ENCODE measurements around the gene CMIP. TPM values are rescaled to one million over a fixed set of nuclear protein-coding genes. Genes with fewer than 3 reads are reported as not detected.
A peak's percentile ranks its signal among the peaks of the same experiment; 100 is the strongest.

The CMIP gene
- total RNA-seq, 1 experiment from 2014 or later: 12.7 TPM

- no peaks in the 10 kb centered on the region for H3K27me3 ChIP-seq (ENCODE audit: low read length)
- H3K27ac ChIP-seq (ENCODE audit: low read length): no peak overlapping the region
- no peaks in the 10 kb centered on the region for H3K79me2 ChIP-seq (ENCODE audit: low read length)
- no peak for DNase-seq
- H3K4me1 ChIP-seq (ENCODE audit: low read length): peaks cover 25% of the 10 kb centered on the region
- no peaks in the 10 kb centered on the region for H3K36me3 ChIP-seq (ENCODE audit: insufficient read depth, low read length)
- H4K20me1 ChIP-seq (ENCODE audit: insufficient read depth, low read depth, low read length): peaks cover 25% of the 10 kb centered on the region; the same call in 1 of the 2 replicates
- no peaks in the 10 kb centered on the region for H3K9me3 ChIP-seq (ENCODE audit: low read length)
- no peaks in the 10 kb centered on the region for H3K9me2 ChIP-seq (replicated peaks; ENCODE audit: insufficient read depth, low read length)
- no peak overlapping the region for H3K9ac ChIP-seq (ENCODE audit: low read length)
- no peak overlapping the region for H3K4me2 ChIP-seq (ENCODE audit: low read depth, low read length, poor library complexity, severe bottlenecking)
- no peak overlapping the region for H2AFZ ChIP-seq (ENCODE audit: low read length)
- no peak overlapping the region for H3K4me3 ChIP-seq (ENCODE audit: low read length)
Measured at GRCh38 chr16:81624403-81624759, 179.8 kb downstream of the CMIP start.

DNA sequence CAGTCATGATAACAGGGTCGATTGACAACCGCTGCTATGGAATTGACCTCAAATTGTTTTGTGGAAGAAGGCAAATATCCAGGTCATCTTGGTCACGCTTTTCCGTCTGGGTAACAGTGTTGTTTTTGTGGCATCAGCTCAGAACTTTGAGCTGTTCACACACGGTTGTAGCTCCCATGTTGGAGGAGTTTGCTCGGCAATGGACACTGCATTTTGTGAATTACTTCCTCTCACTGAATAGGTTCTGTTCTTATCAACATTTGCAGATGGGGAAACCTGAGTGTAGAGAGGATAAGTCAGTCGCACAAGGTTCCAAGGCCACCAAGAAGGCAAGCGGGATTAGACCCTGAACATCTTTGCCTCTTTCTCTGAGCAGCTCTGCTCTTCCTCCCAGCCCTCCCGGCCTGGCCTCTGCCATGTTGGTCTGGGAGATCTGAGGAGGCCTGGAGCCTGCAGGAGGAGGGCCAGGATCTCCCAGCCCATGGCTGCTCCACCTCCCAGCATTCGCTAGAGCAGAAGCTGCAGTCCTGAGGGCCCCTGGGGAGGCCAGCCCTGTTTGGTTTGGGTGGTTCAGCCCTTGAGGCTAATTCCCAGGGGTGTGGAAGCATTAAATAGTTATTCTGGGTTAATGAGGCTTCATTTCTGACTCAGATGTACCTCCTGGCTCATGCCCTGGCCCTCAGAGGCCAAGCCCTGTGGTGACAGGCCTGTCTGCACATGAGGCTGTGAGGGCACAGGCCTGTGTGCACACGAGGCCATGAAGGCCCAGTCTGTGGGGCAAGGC is 180.3 kb downstream of the CMIP start:
- Histone ChIP-seq H3K36me3 (ENCODE audit: insufficient read depth, low read length) (no peaks in the 10 kb centered on the region), H2AFZ (ENCODE audit: low read length) (no peak overlapping the region), H3K9me2 (replicated peaks; ENCODE audit: insufficient read depth, low read length) (no peaks in the 10 kb centered on the region), H3K79me2 (ENCODE audit: low read length) (no peaks in the 10 kb centered on the region), H3K4me3 (ENCODE audit: low read length) (no peak overlapping the region), H3K27ac (ENCODE audit: low read length) (no peak overlapping the region), H3K9ac (ENCODE audit: low read length) (no peak overlapping the region), H3K4me1 (ENCODE audit: low read length) (peaks cover 25% of the 10 kb centered on the region), H3K9me3 (ENCODE audit: low read length) (no peaks in the 10 kb centered on the region), H3K27me3 (ENCODE audit: low read length) (no peaks in the 10 kb centered on the region), H3K4me2 (ENCODE audit: low read depth, low read length, poor library complexity, severe bottlenecking) (peak overlapping the region; percentile 31), H4K20me1 (ENCODE audit: insufficient read depth, low read depth, low read length) (peaks cover 28% of the 10 kb centered on the region; the same call in 1 of the 2 replicates)
- DNase-seq: peak; percentile 88

DNA sequence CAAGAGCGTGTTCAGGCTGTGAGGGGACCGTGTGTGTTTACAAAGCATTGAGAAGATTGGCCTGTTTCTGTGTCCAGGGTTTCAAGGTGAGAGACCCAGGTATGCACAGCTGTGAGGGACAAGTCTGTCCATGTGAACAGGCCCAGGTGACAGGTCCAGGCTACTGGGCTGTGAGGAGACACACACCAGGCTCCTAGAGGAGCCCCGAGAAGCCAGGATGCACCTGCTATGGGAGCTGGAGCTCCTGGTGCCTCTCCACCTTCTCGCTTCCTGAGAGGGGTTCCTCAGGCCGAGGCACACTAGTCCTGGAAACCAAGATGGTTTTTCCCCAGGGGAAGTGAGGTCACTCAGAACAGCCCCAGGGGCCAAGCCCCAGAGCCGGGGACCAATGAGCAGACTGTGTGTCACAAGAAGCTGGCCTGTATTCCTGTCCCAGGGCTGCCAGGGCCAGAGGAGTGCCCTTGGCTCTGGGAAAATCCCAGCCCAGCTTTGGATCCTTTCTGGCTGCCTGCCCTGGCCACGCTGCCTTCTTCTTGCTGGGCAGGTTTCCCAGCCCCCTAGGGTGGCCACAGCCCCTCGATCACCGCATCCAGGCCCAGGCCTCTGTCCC is 181.0 kb downstream of the CMIP start:
- H3K4me1 ChIP-seq (ENCODE audit: low read length): peaks cover 25% of the 10 kb centered on the region
- DNase-seq: peak; percentile 49
- no peaks in the 10 kb centered on the region for H3K27me3 ChIP-seq (ENCODE audit: low read length)
- no peaks in the 10 kb centered on the region for H3K9me2 ChIP-seq (replicated peaks; ENCODE audit: insufficient read depth, low read length)
- H3K4me3 ChIP-seq (ENCODE audit: low read length): no peak overlapping the region
- no peak overlapping the region for H2AFZ ChIP-seq (ENCODE audit: low read length)
- H3K4me2 ChIP-seq (ENCODE audit: low read depth, low read length, poor library complexity, severe bottlenecking): peak overlapping the region; percentile 31
- no peaks in the 10 kb centered on the region for H3K79me2 ChIP-seq (ENCODE audit: low read length)
- H3K27ac ChIP-seq (ENCODE audit: low read length): no peak overlapping the region
- peaks cover 29% of the 10 kb centered on the region; the same call in 1 of the 2 replicates for H4K20me1 ChIP-seq (ENCODE audit: insufficient read depth, low read depth, low read length)
- no peaks in the 10 kb centered on the region for H3K36me3 ChIP-seq (ENCODE audit: insufficient read depth, low read length)
- H3K9me3 ChIP-seq (ENCODE audit: low read length): no peaks in the 10 kb centered on the region
- no peak overlapping the region for H3K9ac ChIP-seq (ENCODE audit: low read length)

DNA sequence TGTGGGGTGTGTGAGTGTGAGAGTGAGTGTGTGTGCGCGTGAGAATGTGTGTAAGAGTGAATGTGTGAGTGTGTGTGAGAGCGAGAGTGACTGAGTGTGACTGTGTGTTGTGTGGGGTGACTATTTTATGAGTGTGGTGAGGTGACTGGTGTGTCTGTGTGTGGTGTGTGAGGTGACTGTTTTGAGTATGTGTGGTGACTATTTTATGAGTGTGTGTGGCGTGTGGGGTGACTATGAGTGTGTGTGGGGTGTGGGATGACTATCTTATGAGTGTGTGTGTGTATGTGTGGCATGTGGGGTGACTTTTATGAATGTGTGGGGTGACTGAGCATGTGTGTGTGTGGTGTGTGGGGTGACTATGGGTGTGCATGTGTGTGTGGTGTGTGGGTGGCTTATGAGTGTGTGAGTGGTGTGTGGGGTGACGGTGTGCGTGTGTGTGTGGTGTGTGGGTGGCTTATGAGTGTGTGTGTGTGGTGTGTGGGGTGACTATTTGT is 181.6 kb downstream of the CMIP start:
- H3K4me2 ChIP-seq (ENCODE audit: low read depth, low read length, poor library complexity, severe bottlenecking): peak overlapping the region; percentile 31
- no peak overlapping the region for H2AFZ ChIP-seq (ENCODE audit: low read length)
- no peaks in the 10 kb centered on the region for H3K9me3 ChIP-seq (ENCODE audit: low read length)
- peaks cover 29% of the 10 kb centered on the region; the same call in 1 of the 2 replicates for H4K20me1 ChIP-seq (ENCODE audit: insufficient read depth, low read depth, low read length)
- no peaks in the 10 kb centered on the region for H3K27me3 ChIP-seq (ENCODE audit: low read length)
- peaks cover 25% of the 10 kb centered on the region for H3K4me1 ChIP-seq (ENCODE audit: low read length)
- H3K9me2 ChIP-seq (replicated peaks; ENCODE audit: insufficient read depth, low read length): no peaks in the 10 kb centered on the region
- no peaks in the 10 kb centered on the region for H3K79me2 ChIP-seq (ENCODE audit: low read length)
- no peak overlapping the region for H3K27ac ChIP-seq (ENCODE audit: low read length)
- no peak for DNase-seq
- H3K9ac ChIP-seq (ENCODE audit: low read length): no peak overlapping the region
- H3K36me3 ChIP-seq (ENCODE audit: insufficient read depth, low read length): no peaks in the 10 kb centered on the region
- no peak overlapping the region for H3K4me3 ChIP-seq (ENCODE audit: low read length)

GRCh38 chr16:81627024-81627423 is 182.4 kb downstream of the CMIP start:
- no peak overlapping the region for H3K9ac ChIP-seq (ENCODE audit: low read length)
- no peaks in the 10 kb centered on the region for H3K27me3 ChIP-seq (ENCODE audit: low read length)
- H3K4me3 ChIP-seq (ENCODE audit: low read length): no peak overlapping the region
- H3K36me3 ChIP-seq (ENCODE audit: insufficient read depth, low read length): no peaks in the 10 kb centered on the region
- H3K79me2 ChIP-seq (ENCODE audit: low read length): no peaks in the 10 kb centered on the region
- no peaks in the 10 kb centered on the region for H3K9me3 ChIP-seq (ENCODE audit: low read length)
- H3K4me2 ChIP-seq (ENCODE audit: low read depth, low read length, poor library complexity, severe bottlenecking): no peak overlapping the region
- H3K4me1 ChIP-seq (ENCODE audit: low read length): peaks cover 25% of the 10 kb centered on the region
- H4K20me1 ChIP-seq (ENCODE audit: insufficient read depth, low read depth, low read length): peaks cover 29% of the 10 kb centered on the region; the same call in 1 of the 2 replicates
- H3K9me2 ChIP-seq (replicated peaks; ENCODE audit: insufficient read depth, low read length): no peaks in the 10 kb centered on the region
- no peak for DNase-seq
- H2AFZ ChIP-seq (ENCODE audit: low read length): no peak overlapping the region
- no peak overlapping the region for H3K27ac ChIP-seq (ENCODE audit: low read length)

DNA sequence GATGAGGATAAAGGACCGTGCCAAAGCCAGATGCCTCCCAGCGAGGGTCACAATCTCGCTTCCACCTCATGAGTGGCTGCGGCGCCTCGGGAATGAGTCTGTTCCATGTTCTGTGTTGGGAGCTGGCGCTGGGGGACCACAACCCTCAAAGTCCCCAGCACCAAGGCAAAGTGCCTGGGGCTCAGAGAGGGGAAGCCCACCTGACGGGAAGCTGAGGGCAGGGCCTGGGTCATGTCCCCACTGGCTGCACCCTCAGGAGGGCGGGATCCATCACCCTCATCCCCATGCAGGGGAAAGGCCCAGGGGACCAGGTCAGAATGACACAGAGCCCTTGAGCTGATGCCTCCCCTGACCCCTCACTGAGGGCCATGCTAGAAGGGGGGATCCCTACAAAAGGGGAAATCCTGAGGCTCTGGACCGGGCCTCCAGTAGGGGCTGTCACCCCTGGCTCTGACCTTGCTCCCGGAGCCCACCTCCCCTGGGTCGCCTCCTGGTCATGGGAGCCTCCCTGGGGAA is 183.2 kb downstream of the CMIP start:
- H3K27ac ChIP-seq (ENCODE audit: low read length): no peak overlapping the region
- H3K4me1 ChIP-seq (ENCODE audit: low read length): peaks cover 25% of the 10 kb centered on the region
- H3K4me3 ChIP-seq (ENCODE audit: low read length): no peak overlapping the region
- H3K36me3 ChIP-seq (ENCODE audit: insufficient read depth, low read length): no peaks in the 10 kb centered on the region
- no peak overlapping the region for H3K9ac ChIP-seq (ENCODE audit: low read length)
- peaks cover 25% of the 10 kb centered on the region; the same call in 1 of the 2 replicates for H4K20me1 ChIP-seq (ENCODE audit: insufficient read depth, low read depth, low read length)
- no peak for DNase-seq
- H3K79me2 ChIP-seq (ENCODE audit: low read length): no peaks in the 10 kb centered on the region
- no peaks in the 10 kb centered on the region for H3K27me3 ChIP-seq (ENCODE audit: low read length)
- H2AFZ ChIP-seq (ENCODE audit: low read length): no peak overlapping the region
- no peaks in the 10 kb centered on the region for H3K9me2 ChIP-seq (replicated peaks; ENCODE audit: insufficient read depth, low read length)
- no peak overlapping the region for H3K4me2 ChIP-seq (ENCODE audit: low read depth, low read length, poor library complexity, severe bottlenecking)
- no peaks in the 10 kb centered on the region for H3K9me3 ChIP-seq (ENCODE audit: low read length)

DNA sequence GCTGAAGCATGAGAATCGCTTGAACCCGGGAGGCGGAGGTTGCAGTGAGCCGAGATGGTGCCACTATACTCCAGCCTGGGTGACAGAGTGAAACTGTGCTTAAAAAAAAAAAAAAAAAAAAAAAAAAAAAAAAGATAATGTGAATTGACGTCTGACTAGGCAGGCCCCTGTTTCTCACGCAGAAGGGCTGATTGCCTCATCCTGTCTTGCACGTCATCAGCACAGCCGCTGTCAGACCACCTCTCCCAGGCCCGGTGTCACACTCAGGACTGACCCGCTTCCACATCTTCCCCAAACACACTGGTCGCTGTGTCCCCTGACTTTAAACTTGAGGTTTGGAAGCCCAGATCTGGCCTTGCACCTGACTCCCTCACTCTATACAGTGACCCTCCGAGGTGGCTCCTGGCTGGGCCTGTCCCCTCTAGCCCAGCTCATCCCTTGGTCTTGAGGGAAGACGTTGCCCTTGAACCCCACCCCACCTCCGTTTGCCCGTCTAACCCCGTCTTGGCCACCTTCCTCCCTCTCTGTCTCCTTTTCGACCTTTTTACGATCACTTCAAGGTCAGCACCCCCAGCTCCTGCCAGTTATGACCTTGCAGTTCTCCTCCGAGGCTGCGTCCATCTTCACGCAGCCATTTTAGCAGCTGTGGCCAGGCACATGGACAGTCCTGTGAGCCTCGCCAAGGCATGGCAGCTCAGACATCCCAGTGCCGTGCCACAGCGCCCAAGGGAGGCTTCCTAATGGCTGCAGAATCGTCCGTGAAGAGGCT is 184.6 kb downstream of the CMIP start:
- Histone ChIP-seq H4K20me1 (ENCODE audit: insufficient read depth, low read depth, low read length) (peaks cover 25% of the 10 kb centered on the region; the same call in 1 of the 2 replicates), H3K4me3 (ENCODE audit: low read length) (no peak overlapping the region), H3K36me3 (ENCODE audit: insufficient read depth, low read length) (no peaks in the 10 kb centered on the region), H2AFZ (ENCODE audit: low read length) (no peak overlapping the region), H3K27ac (ENCODE audit: low read length) (no peak overlapping the region), H3K79me2 (ENCODE audit: low read length) (no peaks in the 10 kb centered on the region), H3K9me3 (ENCODE audit: low read length) (no peaks in the 10 kb centered on the region), H3K27me3 (ENCODE audit: low read length) (no peaks in the 10 kb centered on the region), H3K4me2 (ENCODE audit: low read depth, low read length, poor library complexity, severe bottlenecking) (no peak overlapping the region), H3K9ac (ENCODE audit: low read length) (no peak overlapping the region), H3K9me2 (replicated peaks; ENCODE audit: insufficient read depth, low read length) (no peaks in the 10 kb centered on the region), H3K4me1 (ENCODE audit: low read length) (peaks cover 20% of the 10 kb centered on the region)
- no peak for DNase-seq
